GM12892 (cell line): ENCODE data around the gene JARID2.

ENCODE experiments used
- POLR2A ChIP-seq: IDR thresholded peaks from 2 replicates; pipeline ENCODE4 v1.6.1; 2011; ENCODE audit warnings: low read depth, low read length, control low read depth
- POLR2AphosphoS5 ChIP-seq: IDR thresholded peaks from 2 replicates; pipeline ENCODE4 v1.6.1; 2011; ENCODE audit warnings: low read depth, low read length, control low read depth
- TAF1 ChIP-seq: IDR thresholded peaks from 2 replicates; pipeline ENCODE4 v1.6.1; 2011; ENCODE audit warnings: low read depth, mild to moderate bottlenecking, control low read depth, low read length, borderline replicate concordance

- TF ChIP-seq POLR2A (no peak), TAF1 (no peak), POLR2AphosphoS5 (no peak)
Observed at GRCh38 chr6:15392182-15392581, 146.3 kb downstream of the JARID2 start.
